ENCODE data around the gene GPR137.

The GPR137 gene

DNA sequence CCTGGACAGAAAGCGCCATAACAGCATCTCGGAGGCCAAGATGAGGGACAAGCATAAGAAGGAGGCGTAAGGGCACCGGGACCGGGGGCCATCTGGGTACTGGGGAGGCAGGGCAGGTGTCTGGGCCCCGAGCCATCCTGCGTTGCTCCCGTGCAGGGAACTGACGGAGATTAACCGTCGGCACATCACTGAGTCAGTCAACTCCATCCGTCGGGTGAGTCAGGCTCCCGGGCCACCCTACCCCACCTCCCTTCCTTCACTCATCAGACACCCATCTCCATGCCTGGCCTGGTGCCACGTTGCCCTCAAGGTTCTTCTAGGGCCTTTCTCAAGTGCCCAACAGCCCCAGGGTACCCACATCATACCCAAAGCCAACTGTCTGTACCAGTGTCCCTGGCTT is 19.3 kb upstream of the GPR137 start:
- Mint-ChIP-seq H3K27ac (no peak overlapping the region), H3K4me1 (ENCODE audit: low read depth) (peaks cover 17% of the 10 kb centered on the region), H3K36me3 (ENCODE audit: low read depth) (peaks cover 12% of the 10 kb centered on the region), H3K9me3 (no peaks in the 10 kb centered on the region), H3K4me3 (no peak overlapping the region), H3K27me3 (no peaks in the 10 kb centered on the region)

DNA sequence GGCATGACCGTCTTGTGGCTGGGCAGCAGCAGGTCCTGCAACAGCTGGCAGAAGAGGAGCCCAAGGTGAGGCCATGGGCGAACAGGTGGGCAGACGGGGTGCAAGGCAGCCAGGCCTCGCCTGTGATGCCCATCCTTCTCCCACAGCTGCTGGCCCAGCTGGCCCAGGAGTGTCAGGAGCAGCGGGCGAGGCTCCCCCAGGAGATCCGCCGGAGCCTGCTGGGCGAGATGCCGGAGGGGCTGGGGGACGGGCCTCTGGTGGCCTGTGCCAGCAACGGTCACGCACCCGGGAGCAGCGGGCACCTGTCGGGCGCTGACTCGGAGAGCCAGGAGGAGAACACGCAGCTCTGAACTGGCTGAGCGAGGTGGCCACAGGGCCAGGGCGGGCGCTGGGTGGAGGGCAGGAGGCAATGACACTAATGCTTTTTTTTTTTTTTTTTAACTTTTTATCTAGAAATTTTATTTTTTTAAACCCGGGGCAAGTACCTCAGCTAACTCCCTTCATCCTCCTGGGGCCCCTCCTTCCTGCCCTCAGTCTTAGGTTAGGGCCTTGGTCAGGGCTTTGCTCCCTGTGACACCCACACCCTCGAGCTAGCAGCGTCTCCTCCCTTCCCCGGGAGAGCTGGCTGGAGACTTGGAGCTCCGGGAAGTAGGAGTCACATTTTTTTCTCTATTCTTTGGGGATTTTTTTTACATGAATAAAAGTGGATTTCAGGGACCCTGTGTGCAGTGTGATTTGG is 18.3 kb upstream of the GPR137 start:
- Mint-ChIP-seq H3K4me3 (peak overlapping the region; percentile 95), H3K36me3 (ENCODE audit: low read depth) (peaks cover 12% of the 10 kb centered on the region), H3K27me3 (no peaks in the 10 kb centered on the region), H3K9me3 (no peaks in the 10 kb centered on the region), H3K27ac (peak overlapping the region; percentile 83), H3K4me1 (ENCODE audit: low read depth) (peaks cover 25% of the 10 kb centered on the region)

DNA sequence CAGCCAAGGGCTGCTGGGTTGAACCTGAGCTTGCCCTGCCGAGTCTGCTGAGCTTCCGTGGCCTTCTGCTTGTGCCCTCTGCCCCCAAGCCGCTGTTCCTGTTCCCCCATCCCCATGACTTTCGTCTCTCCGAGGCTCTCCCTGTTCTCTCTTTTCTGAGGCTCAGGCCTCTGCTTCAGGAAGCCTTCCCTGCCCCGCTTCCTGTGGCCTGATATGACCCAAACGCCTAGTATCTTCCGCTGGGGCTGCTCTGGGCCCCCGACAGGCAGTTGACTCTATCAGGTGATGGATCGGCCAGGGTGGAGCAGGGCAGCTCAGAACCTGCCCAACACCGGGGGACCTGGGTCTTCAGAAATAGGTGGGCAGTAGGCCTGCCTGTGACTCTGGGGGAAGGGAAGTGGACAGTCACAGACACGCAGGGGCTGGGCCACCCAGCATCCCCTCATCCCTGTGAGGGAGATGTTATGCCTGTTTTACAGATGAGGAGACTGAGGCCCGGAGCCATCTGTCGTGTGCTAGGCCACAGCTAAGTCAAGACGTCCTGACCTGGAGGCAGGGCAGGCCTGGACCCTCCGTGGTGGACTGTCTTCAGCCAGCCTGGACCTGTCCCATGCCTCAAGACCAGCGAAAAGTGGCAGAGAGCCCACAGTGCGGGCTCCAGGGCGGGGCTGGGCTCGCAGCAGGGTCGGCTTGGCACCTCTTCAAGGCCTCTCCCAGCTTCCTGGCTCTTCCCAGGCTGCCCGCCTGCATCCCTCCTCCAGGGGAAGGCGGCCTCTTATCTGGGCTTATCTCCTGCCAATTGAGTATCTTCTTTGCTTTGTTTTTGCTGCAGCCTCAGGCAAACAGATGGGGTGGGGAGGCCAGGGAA is 17.4 kb upstream of the GPR137 start:
- no peaks in the 10 kb centered on the region for H3K27me3 Mint-ChIP-seq
- peaks cover 28% of the 10 kb centered on the region for H3K4me1 Mint-ChIP-seq (ENCODE audit: low read depth)

DNA sequence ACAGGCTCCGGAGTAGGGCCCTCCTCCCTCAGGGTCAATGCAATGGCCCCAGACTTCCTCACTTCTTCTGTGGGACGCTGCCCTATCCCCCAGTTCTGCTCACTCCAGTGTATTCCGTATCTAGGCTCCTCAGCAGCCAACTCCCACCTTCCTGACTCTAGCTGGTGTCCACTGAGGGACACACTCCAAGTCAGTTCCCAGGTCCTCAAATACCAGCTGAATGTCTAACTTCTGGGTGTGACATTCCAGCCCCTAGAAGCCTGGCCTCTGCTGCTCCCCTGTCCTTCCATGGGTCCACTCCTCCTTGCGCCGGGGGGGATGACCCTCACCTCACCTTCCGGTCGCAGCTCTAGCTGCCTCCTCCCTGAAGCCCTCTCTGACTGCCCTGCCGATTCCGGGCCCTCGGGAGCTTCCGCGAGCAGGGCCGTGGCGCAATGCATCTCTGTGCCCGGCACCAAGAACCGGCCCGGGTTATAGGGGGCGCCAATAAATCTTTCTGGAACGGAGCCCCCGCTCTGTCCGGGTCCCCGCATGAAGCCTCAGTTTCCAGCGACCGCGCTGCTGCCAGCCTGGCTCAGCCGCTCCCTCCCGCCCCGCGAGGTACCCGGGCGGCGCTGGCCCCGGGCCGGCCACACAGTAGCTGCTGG is 16.6 kb upstream of the GPR137 start:
- Mint-ChIP-seq H3K9me3 (no peaks in the 10 kb centered on the region), H3K4me1 (ENCODE audit: low read depth) (peaks cover 28% of the 10 kb centered on the region), H3K27me3 (no peaks in the 10 kb centered on the region), H3K27ac (peak overlapping the region; percentile 88), H3K4me3 (peak overlapping the region; percentile 95), H3K36me3 (ENCODE audit: low read depth) (peaks cover 9% of the 10 kb centered on the region)

More for the DNA sequence above, 17.4 kb upstream of the GPR137 start:
- Mint-ChIP-seq H3K27ac (peak overlapping the region; percentile 88), H3K9me3 (no peaks in the 10 kb centered on the region), H3K4me3 (peak overlapping the region; percentile 95), H3K36me3 (ENCODE audit: low read depth) (peaks cover 9% of the 10 kb centered on the region)

DNA sequence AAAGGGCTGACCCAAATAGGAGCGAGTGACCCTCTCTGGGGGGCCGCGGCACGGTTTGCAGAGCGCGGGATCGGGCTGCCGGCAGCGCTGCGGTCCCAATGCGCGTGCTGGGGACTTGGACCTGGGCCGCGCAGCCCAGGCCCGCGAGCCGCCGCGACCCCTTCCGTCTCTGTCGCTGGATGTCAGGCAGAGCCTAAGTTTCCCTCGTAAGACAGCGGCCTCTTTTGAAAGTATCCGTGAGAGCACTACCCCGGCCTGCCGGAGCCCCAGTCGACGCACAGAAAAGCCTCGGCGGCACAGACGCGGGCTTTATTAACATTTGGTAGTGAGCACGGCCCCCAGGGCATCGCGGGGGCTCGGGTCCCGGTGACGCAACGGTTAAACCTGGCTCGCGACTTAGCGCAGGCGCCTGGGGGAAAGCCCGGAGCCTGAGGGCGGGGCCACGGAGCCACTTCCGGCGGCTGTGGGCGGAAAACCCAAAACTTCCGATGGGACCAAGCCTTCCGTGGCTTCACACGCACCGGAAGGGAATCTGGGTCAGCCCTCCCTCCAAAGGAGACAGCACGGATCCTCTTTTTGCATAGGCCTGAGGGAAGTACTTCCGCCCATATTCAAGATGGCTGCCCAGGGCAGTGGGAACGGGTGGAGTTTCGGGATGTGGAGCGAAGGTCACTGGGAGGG is 16.0 kb upstream of the GPR137 start:
- peak overlapping the region; percentile 95 for H3K4me3 Mint-ChIP-seq
- peak overlapping the region; percentile 96 for H3K27ac Mint-ChIP-seq
- peaks cover 28% of the 10 kb centered on the region for H3K4me1 Mint-ChIP-seq (ENCODE audit: low read depth)
- H3K9me3 Mint-ChIP-seq = no peaks in the 10 kb centered on the region
- peaks cover 9% of the 10 kb centered on the region for H3K36me3 Mint-ChIP-seq (ENCODE audit: low read depth)
- H3K27me3 Mint-ChIP-seq = no peaks in the 10 kb centered on the region

DNA sequence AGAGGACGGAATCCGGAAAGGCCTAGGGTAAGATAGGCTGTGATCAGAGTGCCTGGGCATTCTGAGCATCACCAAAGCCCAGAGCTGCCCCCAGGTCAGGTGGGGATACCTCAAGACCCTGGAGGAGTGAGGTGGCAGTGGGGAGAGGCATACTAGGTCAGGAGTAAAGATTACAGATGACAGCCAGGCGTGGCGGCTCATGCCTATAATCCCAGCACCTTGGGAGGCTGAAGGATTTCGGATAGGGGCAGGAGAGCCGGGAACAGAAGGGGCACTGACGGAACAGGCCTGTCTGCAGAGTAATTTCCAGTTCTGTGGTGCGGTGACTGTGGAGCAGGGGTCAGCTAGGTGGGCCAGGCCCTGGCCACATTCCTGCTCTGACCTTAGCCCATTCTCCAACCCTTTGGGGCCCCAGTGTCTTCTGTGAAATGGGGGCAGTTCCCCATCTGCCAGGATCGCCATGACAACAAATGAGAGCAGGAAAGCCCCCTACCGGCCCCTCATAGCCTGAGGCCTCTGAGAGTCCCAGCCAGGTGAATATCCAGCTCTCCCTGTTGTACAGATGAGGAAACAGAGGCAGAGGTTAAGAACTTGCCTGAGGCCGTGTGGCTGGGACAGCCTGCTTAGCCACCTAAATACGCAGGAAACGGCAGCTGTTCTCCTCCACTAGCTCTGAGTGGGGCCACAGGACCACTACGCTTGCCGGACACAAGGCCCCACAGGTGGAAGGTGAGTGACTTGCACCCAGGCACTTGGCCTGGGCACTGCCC is 10.4 kb upstream of the GPR137 start:
- no peak overlapping the region for H3K27ac Mint-ChIP-seq
- peaks cover 7% of the 10 kb centered on the region for H3K36me3 Mint-ChIP-seq (ENCODE audit: low read depth)
- no peaks in the 10 kb centered on the region for H3K27me3 Mint-ChIP-seq
- H3K9me3 Mint-ChIP-seq = no peaks in the 10 kb centered on the region
- peaks cover 11% of the 10 kb centered on the region for H3K4me1 Mint-ChIP-seq (ENCODE audit: low read depth)
- H3K4me3 Mint-ChIP-seq = no peak overlapping the region

DNA sequence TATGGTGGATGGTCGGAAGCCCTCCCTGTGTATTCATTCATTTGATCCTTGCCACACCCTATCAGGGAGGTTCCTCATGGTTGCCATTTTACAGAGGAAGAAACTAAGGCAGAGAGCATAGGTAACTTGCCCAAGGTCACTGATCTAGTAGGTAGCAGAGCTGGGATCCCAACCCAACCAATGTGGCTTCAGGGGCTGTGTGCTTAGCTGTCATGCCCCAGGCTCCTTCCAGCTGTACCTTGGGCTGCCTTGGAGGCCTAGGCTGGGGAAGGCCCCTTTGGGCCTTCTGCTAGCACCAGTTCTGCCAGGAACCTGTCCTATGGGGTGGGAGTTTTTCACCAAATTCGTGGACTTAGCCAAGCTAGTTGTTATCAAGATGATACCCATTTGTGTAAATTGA is 9.8 kb upstream of the GPR137 start:
- H3K9me3 Mint-ChIP-seq = no peaks in the 10 kb centered on the region

DNA sequence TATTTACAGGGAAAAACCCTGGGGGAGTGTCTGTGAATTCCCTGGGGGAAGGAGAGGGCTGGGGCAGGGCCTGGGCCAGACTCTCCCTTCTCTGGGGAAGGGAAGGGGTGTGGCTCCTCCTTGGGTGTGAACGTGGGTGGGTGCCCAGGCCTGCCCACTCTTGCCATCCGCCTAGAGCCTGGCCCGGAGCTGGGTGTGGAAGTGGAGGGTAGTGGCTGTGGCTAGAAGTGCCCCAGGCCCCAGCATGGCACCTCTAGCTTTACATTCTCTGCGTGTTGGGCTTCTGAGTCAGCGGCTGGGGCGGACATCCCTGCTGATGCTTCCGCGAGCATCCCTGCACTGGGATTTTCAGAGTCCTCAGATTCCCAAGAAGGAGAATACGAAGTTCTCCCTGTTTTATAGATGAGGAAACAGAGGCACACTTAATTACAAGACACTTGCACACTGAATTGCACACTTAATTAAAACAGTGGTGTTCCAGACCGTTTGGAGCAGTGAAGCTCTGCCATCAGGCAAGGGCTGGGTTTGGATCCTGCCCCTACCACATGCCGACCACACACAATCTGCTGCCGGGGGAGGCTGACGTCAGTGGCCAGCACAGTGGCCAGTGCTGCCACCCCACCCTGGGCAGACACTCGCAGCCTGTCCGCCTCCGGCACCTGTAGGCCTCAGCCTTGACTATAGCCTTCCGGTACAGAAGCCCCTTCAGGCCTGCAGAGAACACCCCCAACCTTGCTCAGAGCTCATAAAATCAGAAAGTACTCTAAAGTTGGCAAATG is 8.8 kb upstream of the GPR137 start:
- H3K27ac Mint-ChIP-seq = no peak overlapping the region
- H3K9me3 Mint-ChIP-seq = no peaks in the 10 kb centered on the region
- no peak overlapping the region for H3K4me3 Mint-ChIP-seq
- no peaks in the 10 kb centered on the region for H3K27me3 Mint-ChIP-seq
- H3K4me1 Mint-ChIP-seq (ENCODE audit: low read depth) = peaks cover 8% of the 10 kb centered on the region
- H3K36me3 Mint-ChIP-seq (ENCODE audit: low read depth) = peaks cover 5% of the 10 kb centered on the region

More for the DNA sequence above, 9.8 kb upstream of the GPR137 start:
- peaks cover 11% of the 10 kb centered on the region for H3K4me1 Mint-ChIP-seq (ENCODE audit: low read depth)
- H3K4me3 Mint-ChIP-seq = no peak overlapping the region
- H3K36me3 Mint-ChIP-seq (ENCODE audit: low read depth) = peaks cover 5% of the 10 kb centered on the region
- no peak overlapping the region for H3K27ac Mint-ChIP-seq
- H3K27me3 Mint-ChIP-seq = no peaks in the 10 kb centered on the region

DNA sequence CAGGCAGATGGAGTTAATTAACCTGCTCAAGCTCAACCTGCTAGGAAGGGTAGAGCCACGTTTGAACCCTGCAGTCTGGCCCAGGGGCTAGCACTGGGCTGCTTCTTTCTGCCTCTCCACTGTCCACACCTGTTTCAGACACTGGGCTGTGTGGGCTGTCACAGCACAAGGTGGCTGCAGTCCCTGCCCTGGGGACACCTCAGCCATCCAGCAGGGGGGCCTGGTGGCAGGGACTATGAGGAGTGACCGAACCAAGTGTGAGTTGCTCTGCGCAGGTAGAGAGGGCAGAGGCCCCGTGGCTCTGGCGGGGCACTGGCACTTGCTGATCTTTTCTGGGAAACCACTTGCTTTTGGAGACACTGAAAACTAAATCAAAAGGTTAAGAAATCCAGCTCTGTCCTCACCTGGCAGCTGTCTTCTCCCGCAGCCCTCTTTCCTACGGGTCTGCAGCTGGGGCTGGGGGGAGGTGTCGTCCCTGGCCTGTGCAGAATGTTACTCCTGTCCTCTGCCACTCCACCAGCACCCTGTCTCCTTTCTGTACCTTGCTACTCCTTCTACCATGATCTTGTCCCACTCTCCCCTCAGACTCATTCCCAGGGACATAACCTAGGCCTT is 7.0 kb upstream of the GPR137 start:
- H3K4me1 Mint-ChIP-seq (ENCODE audit: low read depth) = peaks cover 7% of the 10 kb centered on the region
- H3K27ac Mint-ChIP-seq = no peak overlapping the region
- no peaks in the 10 kb centered on the region for H3K9me3 Mint-ChIP-seq
- H3K4me3 Mint-ChIP-seq = no peak overlapping the region
- no peaks in the 10 kb centered on the region for H3K27me3 Mint-ChIP-seq
- H3K36me3 Mint-ChIP-seq (ENCODE audit: low read depth) = peaks cover 5% of the 10 kb centered on the region

DNA sequence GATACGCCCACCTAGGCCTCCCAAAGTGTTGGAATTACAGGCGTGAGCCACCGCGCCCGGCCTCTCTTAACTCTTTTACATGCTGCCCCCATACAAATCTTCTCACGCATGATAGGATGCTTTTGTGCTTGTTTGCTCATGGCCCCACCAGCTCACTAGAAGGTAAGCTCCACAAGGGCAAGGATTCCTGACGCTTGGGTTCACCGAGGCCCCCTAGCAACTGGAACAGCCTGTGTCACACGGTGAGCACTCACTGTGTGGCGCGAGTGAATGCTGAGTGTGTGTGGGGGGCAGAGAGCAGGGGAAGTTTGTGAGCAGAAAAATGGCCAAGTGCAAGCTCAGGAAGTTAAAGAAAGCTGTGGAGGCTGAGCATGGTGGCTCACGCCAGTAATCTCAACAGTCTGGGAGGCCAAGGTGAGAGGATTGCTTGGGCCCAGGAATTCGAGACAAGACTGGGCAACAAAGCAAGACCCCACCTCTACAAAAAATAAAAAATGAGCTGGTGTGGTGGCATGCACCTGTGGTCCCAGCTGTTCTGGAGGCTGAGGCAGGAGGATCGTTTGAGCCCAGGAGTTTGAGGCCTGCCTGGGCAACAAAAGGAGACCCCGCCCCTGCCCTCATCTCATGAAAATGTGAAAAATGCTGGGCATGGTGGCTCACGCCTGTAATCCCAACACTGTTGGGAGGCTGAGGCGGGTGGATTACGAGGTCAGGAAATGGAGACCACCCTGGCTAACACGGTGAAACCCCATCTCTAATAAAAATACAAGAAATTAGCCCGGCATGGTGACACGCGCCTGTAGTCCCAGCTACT is 3.5 kb upstream of the GPR137 start:
- no peak overlapping the region for H3K4me3 Mint-ChIP-seq
- H3K4me1 Mint-ChIP-seq (ENCODE audit: low read depth) = peaks cover 20% of the 10 kb centered on the region
- H3K9me3 Mint-ChIP-seq = no peaks in the 10 kb centered on the region
- no peaks in the 10 kb centered on the region for H3K27me3 Mint-ChIP-seq
- peaks cover 5% of the 10 kb centered on the region for H3K36me3 Mint-ChIP-seq (ENCODE audit: low read depth)
- H3K27ac Mint-ChIP-seq = no peak overlapping the region

DNA sequence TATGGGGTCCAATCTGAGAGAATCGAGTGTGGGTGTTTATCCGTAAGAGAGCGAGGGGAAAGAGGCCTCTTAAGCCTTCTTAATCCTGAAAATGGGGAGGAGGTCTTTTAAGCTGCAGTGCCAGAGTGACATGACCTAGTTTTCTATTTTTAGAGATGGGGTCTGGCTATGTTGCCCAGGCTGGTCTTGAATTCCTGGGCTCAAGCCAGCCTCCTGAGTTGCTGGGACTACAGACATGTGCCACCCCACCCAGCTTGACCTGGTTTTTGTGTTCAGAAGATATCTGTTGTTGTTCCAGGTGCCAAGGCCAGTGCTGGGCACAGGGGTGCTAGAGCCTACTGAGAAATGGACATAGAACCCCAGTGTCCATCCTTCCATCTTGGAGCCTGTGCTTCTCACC is 2.6 kb upstream of the GPR137 start:
- Mint-ChIP-seq H3K27me3 (no peaks in the 10 kb centered on the region), H3K9me3 (no peaks in the 10 kb centered on the region), H3K36me3 (ENCODE audit: low read depth) (peaks cover 5% of the 10 kb centered on the region), H3K27ac (no peak overlapping the region), H3K4me1 (ENCODE audit: low read depth) (peaks cover 20% of the 10 kb centered on the region), H3K4me3 (peak overlapping the region; percentile 48)

DNA sequence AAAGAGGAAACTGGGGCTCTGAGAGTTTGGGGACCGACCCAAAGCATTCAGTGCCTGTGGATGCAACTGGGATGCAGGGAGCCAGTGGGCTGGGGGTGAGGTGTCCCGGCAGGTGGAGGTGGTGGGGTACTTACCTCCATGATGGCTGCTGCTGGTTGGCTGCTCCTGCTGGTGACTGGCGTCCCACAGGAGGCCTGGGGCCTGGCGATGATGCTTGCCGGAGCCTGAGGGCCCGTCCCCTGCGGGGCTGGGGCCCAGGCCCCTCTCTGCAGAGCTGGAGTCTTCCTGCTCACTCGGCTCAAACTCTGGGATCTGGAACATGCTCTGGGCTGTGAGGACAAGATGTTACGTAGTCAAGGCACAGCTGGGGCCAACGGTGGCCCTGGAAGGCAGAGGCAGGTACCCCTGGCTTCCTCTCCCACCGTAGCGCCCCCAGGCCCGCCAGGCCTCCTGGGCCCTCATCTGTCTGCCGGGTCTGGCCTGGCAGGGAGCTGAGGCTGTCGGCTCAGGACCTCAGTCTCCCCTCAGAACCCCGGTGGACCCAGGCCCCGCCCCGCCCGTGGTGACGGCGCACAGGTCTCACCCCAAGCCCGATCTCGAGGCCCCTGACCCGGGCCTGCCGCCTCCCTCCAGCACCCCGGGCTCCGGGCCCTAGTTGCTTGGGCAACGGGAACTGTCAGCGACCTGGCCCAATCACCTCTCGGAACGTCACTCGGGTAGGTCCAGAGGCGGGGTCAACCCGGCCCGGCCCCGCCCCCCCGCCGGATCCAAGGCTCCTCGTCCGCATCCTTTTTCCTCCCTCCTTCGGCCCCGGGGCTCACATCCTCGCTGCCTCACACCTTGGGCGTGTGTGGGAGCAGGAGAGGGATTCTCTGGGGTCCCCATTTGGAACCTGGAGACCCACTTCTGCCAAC is 1.3 kb upstream of the GPR137 start, which contains the start of gene BAD:
TSS of gene BAD (minus strand) at position 618 of the 914 bp plus-strand sequence. CDS start at position 321, 297 bp downstream.
- H3K4me3 Mint-ChIP-seq = peak within 1 kb of the TSS; percentile 85
- no peaks in the 10 kb centered on the region for H3K9me3 Mint-ChIP-seq
- no peaks in the 10 kb centered on the region for H3K27me3 Mint-ChIP-seq
- H3K27ac Mint-ChIP-seq = peak within 1 kb of the TSS; percentile 89
- H3K36me3 Mint-ChIP-seq (ENCODE audit: low read depth) = no peaks in the 10 kb centered on the region
- H3K4me1 Mint-ChIP-seq (ENCODE audit: low read depth) = peaks cover 20% of the 10 kb centered on the region
